Transverse colon (tissue), 4 donors: ENCODE measurements around the gene PJVK. TPM values are rescaled to one million over a fixed set of nuclear protein-coding genes. Genes with fewer than 3 reads are reported as not detected.

Experiments
- DNase-seq: peaks from one replicate; pipeline ENCODE4 v3.0.0-alpha.2; 2019
- H3K27ac ChIP-seq, 4 donors: fragments of 200-600 bp; sonication (generic); 2 replicates each; pipeline ENCODE4 v1.5.1; 2016 to 2018; ENCODE audit warnings: inconsistent platforms in 4 of 4
- H3K27me3 ChIP-seq: fragments of 200-600 bp; sonication (generic); 2 replicates; pipeline ENCODE4 v1.5.1; 2017; ENCODE audit warnings: inconsistent platforms
- H3K36me3 ChIP-seq, 4 donors: fragments of 200-600 bp; sonication (generic); 2 replicates each; pipeline ENCODE4 v1.5.1; 2017 to 2019; ENCODE audit warnings: inconsistent platforms in 4 of 4
- H3K4me1 ChIP-seq, 4 donors: fragments of 200-600 bp; sonication (generic); 2 replicates each; pipeline ENCODE4 v1.5.1; 2017 to 2020; ENCODE audit warnings: inconsistent platforms in 4 of 4
- H3K4me3 ChIP-seq, 4 donors: fragments of 200-600 bp; sonication (generic); 1 replicate in 1 of 4; 2 replicates in 3 of 4; pipeline versions ENCODE4 v1.5.1 to v1.6.1; 2017 to 2019; ENCODE audit warnings: inconsistent platforms in 4 of 4
- H3K9me3 ChIP-seq, 2 donors: fragments of 200-600 bp; sonication (generic); 2 replicates each; pipeline ENCODE4 v1.5.1; 2017 to 2019; ENCODE audit warnings: inconsistent platforms in 2 of 2
- CTCF ChIP-seq, 5 experiments: fragments of 200-600 bp in 3 of 5; fragments of 450-650 bp in 2 of 5; sonication (generic) in 3 of 5; IDR thresholded peaks; 1 replicate in 2 of 5; 2 replicates in 3 of 5; pipeline ENCODE4 v1.5.1; 2016 to 2017; ENCODE audit warnings: antibody characterized with exemption in 5 of 5, inconsistent platforms in 3 of 5, mild to moderate bottlenecking in 2 of 5, moderate library complexity in 1 of 5
- EP300 ChIP-seq: sonication (generic); formaldehyde crosslinking; IDR thresholded peaks from one replicate; pipeline ENCODE4 v1.6.1; 2017; ENCODE audit warnings: antibody characterized with exemption, low read depth
- POLR2A ChIP-seq: fragments of 450-650 bp; IDR thresholded peaks from one replicate; pipeline ENCODE4 v1.6.1; 2016; ENCODE audit warnings: antibody characterized with exemption, mild to moderate bottlenecking, moderate library complexity
- POLR2AphosphoS5 ChIP-seq, 3 donors: sonication (generic); formaldehyde crosslinking; IDR thresholded peaks; one replicate each; pipeline ENCODE4 v1.6.1; 2016; ENCODE audit warnings: antibody characterized with exemption in 3 of 3
- WGBS, 2 donors: methylation state at CpG; one replicate each; pipeline ENCODE4 v1.1.5; 2018; ENCODE audit warnings: low coverage in 1 of 2; 5-methylcytosine and 5-hydroxymethylcytosine counted together
- in situ Hi-C, 4 donors: fragments of 200-750 bp; cut with MboI; loops; one replicate each; pipeline versions ENCODE4 v1.15.0 to v1.15.1; 2017; ENCODE audit warnings: low sequenced_read_pairs in 3 of 4, low pct_ligation_motif_present in 1 of 4, low pct_unique_long_range_greater_than_20kb in 1 of 4
- intact Hi-C: fragments of 100-400 bp; cut with DNase I; formaldehyde crosslinking; loops from one replicate; pipeline ENCODE4 v1.15.1; 2023; ENCODE audit warnings: low total_unique reads
- total RNA-seq, 4 donors: library from RNA; depleted of rRNA; stranded (reverse); fragments of >200 nt; gene quantifications; one replicate each; pipeline ENCODE4 v1.1.0, GENCODE V29; 2016

The PJVK gene
- total RNA-seq, 4 donors from 2014 or later = 1.6 to 3.2 TPM; not detected in 2

GRCh38 chr2:178425255-178425827 is 25.8 kb upstream of the PJVK start:
- Histone ChIP-seq H3K27ac (no peak overlapping the region), H3K36me3 (peaks cover 0 to 5% (median 0%) of the 10 kb centered on the region in 4 donors), H3K27me3 (no peaks in the 10 kb centered on the region), H3K9me3 (no peaks in the 10 kb centered on the region), H3K4me1 (no peaks in the 10 kb centered on the region), H3K4me3 (no peak overlapping the region)
- intact Hi-C loops = no loop called here
- in situ Hi-C loops = no loop called here
- no peak for DNase-seq
- 94 to 98% methylated on average over 4 of the region's 4 CpGs for WGBS, 2 donors
- TF ChIP-seq EP300 (no peak), CTCF (IDR thresholded peaks at IDR 0.05) (no peak), POLR2AphosphoS5 (IDR thresholded peaks at IDR 0.05) (no peak), POLR2A (no peak)

- TF ChIP-seq POLR2AphosphoS5 (IDR thresholded peaks at IDR 0.05) (no peak), POLR2A (no peak), CTCF (IDR thresholded peaks at IDR 0.05) (no peak)
- H3K27me3 ChIP-seq = no peaks in the 10 kb centered on the region
- H3K4me3 ChIP-seq = no peak overlapping the region
- H3K27ac ChIP-seq = no peak overlapping the region
- peaks cover 0 to 13% (median 2%) of the 10 kb centered on the region in 4 donors for H3K36me3 ChIP-seq
- DNase-seq = no peak
- H3K9me3 ChIP-seq = no peaks in the 10 kb centered on the region
- in situ Hi-C loops (no loop called here), intact Hi-C loops (no loop called here)
- H3K4me1 ChIP-seq = no peaks in the 10 kb centered on the region
- 91% methylated on average over 3 of the region's 3 CpGs; no CpG with 5 or more reads in 1 of the 2 donors for WGBS, 2 donors
These were observed 24.8 kb upstream of the PJVK start for GRCh38 chr2:178426388-178426787.

GRCh38 chr2:178427458-178427857 is 23.7 kb upstream of the PJVK start:
- TF ChIP-seq EP300 (no peak), POLR2A (no peak), POLR2AphosphoS5 (IDR thresholded peaks at IDR 0.05) (no peak), CTCF (IDR thresholded peaks at IDR 0.05) (no peak)
- Histone ChIP-seq H3K4me1 (no peaks in the 10 kb centered on the region), H3K4me3 (no peak overlapping the region), H3K9me3 (no peaks in the 10 kb centered on the region), H3K27me3 (no peaks in the 10 kb centered on the region), H3K27ac (no peak overlapping the region), H3K36me3 (peaks cover 0 to 23% (median 6%) of the 10 kb centered on the region in 4 donors)
- DNase-seq = no peak
- in situ Hi-C loops = no loop called here
- 95% methylated on average over 2 of the region's 2 CpGs for WGBS, 2 donors
- intact Hi-C loops = no loop called here

GRCh38 chr2:178428396-178428806 is 22.8 kb upstream of the PJVK start:
- H3K36me3 ChIP-seq = peaks cover 0 to 33% (median 11%) of the 10 kb centered on the region in 4 donors
- H3K27me3 ChIP-seq = no peaks in the 10 kb centered on the region
- TF ChIP-seq POLR2A (no peak), EP300 (no peak), POLR2AphosphoS5 (IDR thresholded peaks at IDR 0.05) (no peak), CTCF (IDR thresholded peaks at IDR 0.05) (no peak)
- no peak overlapping the region for H3K27ac ChIP-seq
- 83 to 100% methylated on average over 1 of the region's 1 CpG for WGBS, 2 donors
- no peak overlapping the region for H3K4me3 ChIP-seq
- no peak for DNase-seq
- in situ Hi-C loops (no loop called here), intact Hi-C loops (no loop called here)
- no peaks in the 10 kb centered on the region for H3K9me3 ChIP-seq
- H3K4me1 ChIP-seq = no peaks in the 10 kb centered on the region
